GM18526 (cell line): ENCODE measurements around the gene SLC50A1.

Source experiments
- POLR2A ChIP-seq: IDR thresholded peaks from 3 replicates; pipeline ENCODE4 v1.6.1; 2011; ENCODE audit not compliant: insufficient read length; ENCODE audit errors: extremely low read depth

SLC50A1 gene

DNA sequence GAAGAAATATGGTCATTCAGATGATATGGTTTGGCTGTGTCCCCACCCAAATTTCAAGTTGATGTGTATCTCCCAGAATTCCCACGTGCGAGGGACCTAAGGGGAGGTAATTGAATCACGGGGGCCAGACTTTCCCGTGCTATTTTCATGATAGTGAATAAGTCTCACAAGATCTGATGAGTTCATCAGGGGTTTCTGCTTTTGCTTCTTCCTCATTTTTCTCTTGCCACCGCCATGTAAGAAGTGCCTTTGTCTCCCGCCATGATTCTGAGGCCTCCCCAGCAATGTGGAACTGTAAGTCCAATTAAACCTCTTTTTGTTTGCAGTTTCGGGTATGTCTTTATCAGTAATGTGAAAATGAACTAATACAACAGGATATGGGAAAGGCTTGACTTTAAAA is 6.1 kb downstream of the SLC50A1 start:
- no peak for TF ChIP-seq POLR2A

GRCh38 chr1:155145491-155145890 is 9.8 kb downstream of the SLC50A1 start:
- TF ChIP-seq POLR2A = no peak

DNA sequence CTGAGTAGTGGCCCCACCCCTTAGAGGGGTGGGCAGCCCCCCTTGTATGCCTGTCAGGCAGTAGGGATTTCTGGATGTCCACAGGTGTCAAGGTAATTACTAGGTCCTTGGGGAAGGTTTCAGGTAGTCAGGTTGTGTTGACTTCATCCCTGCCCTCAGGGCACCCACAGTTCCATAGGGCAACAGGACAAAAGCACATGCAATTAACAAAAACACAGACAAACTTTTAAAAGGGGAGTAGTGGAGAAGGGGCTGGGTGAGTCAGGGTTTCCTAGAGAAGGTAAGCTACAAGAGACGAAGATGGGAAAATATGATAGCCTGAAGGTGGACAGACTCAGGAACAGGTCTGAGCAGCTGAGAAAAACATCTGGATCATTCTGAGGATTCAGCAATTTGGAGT is 23.3 kb downstream of the SLC50A1 start:
- TF ChIP-seq POLR2A = no peak

GRCh38 chr1:155160128-155160527 is 24.5 kb downstream of the SLC50A1 start:
- TF ChIP-seq POLR2A = no peak

GRCh38 chr1:155166051-155166470 is 30.4 kb downstream of the SLC50A1 start:
- TF ChIP-seq POLR2A = no peak

DNA sequence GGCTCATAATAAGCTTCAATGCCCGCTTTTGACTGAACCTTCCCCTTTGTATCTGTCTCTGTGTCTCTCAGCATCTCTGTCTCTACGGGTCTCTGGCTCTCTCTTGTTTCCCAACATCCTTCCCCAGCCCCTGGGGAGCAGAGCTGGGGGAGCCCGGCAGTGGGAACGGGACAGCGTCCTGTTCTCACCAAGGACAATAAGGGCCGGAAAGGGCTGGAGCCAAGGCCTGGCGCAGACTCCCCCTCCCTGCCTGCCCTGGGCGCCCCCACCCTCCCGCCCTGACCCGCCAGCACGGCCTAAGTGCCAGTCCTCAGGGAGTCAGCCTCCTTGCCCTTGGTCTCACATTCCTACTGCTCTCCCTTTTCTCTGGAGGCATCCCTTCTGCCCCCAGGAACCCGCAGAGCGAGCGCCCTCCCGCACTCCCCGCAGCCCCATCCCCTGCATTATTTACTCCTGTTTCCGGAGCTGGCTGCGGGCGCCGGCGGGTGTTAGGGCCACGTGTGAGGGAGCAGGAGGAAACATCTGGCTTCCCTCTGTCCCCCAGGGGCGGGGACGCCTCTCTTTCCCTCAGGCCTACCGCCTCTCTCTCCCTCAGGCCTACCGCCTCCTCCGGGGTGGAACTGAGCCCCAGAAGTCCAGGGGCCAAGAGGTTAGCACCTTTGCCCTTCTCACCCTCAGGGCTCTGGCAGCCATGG is 31.0 kb downstream of the SLC50A1 start:
- no peak for TF ChIP-seq POLR2A

DNA sequence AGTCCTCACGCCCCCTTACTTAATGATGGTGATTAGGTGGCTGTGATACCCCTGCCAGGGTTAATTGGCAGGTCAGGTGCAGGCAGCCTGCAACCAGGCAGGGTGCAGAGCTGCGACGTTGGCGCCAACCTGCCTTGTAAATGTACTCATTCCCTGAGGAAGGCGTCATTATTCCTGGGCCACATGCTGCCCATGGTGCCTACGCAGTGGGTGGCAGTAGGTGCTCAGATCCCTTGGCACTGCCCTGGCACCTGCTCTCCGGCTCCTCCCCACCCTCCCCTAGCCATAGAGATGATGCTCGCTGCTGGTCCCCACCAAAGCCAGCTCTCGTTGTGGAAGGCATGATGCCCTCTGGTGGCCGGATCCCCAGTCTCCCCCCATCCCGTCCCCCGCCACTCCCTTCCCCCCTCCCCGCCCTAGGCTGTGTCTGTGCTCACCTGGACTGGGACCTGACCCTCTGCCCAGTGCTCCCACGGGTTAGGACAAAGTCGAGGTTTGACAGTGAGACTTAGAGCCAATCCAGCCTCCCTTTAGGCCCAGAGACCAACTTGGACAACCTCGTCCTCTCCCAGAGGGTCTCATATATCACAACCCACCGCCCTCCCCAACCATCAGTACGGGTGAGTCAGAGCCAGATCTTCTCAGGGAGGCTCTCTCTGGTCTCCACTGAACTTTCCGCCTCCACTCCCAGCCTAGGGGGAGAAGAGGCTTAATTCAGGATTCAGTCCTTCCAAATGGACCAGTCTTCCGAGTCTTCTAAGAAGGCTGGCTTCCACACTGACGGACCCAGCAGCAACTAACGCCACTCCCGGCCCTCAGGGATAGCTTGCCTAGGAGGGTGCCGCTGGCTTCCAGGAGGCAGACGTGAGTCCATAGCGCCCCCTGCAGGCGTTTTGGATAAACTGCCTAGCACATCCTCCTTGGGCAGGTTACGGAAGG is 31.8 kb downstream of the SLC50A1 start:
- peak; percentile 15 for TF ChIP-seq POLR2A

DNA sequence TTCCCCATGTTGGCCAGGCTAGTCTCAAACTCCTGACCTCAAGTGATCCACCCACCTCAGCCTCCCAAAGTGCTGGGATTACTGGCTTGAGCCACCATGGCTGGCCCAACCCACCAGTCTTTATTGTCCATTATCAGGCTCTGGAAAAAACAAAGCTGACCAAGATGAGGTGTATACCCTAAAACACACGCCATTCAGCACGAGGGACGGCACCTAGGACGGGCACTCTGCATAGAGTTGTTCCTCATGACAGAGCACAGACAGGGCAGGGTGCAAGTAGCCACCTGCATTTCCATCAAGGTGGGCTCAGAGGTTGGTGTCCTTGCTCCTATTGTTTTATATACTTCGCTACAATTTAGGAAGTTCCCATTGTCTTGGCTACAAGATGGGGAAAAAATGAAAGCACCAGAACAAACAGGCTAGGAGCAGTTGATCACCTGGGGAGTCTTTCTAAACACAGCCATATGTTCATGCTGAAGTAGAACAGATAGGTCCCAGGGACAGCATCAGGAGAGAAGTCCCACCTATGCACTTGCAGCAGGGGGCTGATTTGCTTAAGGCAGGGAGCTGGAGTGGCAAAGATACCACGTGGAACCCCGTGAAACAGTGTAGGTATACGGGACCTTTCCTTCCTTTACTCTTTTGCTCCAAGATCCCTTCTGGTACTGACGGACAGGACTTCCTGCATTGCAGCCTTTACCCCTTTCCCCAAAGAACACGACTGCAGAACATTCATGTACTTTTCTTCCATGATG is 33.0 kb downstream of the SLC50A1 start:
- no peak for TF ChIP-seq POLR2A

DNA sequence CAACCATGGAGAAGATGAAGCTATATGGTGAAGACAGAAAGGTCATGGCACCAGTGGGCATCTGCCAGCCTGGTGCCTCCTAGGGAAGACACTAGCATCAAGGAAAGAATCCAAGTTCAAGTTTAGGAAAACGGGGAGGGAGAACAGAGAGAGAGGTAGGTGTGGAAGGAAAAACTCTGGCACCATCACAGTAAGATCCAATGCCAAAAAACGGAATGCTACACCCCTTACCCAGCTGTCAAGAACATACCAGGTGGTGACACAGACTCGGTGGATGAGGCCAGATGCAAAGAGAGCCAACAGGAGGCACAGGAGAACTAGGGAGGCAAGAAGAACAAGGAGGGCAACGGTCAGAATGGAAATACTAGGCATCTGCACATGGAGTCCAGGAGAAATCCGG is 33.9 kb downstream of the SLC50A1 start:
- no peak for TF ChIP-seq POLR2A

DNA sequence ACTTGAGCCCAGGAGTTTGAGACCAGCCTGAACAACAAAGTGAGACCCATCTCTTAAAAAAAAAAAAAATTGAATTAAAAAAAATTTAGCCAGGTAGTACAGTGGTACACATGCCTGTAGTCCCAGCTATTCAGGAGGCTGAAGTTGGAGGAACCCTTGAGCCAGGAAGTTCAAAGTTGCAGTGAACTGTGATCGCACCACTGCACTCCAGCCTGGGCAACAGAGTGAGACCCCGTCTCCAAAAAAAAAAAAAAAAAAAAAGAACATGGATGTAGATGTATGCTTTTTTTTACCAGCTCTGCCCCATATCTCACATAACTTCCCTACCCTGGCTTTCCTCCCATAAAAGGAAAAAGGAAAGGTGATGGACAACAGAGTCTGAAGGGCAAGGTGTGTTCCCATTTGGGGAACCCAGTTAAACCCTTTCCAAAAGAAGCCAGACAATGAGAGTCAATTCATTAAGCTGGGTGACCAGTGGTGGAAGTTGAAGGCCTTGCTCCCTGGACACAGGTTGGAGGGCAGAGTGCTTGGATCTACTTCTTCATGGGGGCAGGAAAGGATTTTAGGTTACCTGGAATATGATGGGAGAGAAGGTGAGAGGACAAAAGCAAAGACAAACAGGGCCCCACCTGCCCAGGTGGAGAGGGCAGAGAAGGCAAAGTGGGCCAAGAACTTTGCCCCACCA is 34.6 kb downstream of the SLC50A1 start:
- TF ChIP-seq POLR2A = no peak

GRCh38 chr1:155170806-155171205 is 35.2 kb downstream of the SLC50A1 start:
- no peak for TF ChIP-seq POLR2A

- TF ChIP-seq POLR2A = no peak
Observed at GRCh38 chr1:155171836-155172731, 36.4 kb downstream of the SLC50A1 start.

DNA sequence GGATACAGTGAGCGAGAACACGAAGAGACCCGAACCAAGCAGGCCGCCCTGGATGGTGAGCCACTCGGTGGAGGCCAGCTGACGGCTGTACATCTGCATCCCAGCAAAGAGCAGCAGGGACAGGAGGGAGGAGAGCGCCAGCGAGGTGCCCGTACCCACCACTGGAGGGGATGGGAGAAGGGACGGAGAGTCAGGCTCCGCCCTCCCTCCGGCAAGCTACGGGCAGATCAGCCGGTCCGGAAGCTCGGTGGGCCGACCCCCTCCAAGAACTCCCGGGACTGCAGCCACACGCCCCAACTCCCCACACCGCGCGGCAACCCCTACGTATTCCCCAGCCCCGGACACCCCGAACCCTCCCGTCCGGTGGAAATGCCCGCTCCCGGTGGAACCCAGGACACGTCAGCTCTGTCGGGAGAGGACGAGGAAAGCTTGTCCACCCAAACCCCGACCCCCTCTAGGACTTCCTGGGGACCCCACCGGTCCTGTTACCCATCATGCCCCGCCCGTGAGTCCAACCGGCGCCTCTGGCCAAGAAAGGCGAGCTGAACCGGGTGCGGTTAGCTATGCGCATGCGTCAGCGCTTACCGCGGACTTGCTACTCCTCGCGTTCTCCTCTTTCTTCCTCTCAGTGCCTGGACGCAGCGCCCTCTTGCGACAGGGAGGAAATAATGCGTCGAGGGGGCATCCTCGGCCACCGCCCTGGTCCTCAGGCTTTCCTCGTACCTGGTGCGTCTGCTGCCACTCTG is 37.3 kb downstream of the SLC50A1 start, which contains the start of gene KRTCAP2:
Gene KRTCAP2 (minus strand): TSS at position 573 of the 746 bp plus-strand sequence. CDS start 80 bp downstream, at position 493.
- peak; percentile 84 for TF ChIP-seq POLR2A
